Natural killer cell (primary cell): ENCODE measurements around the gene TCF7L2. TPM values are rescaled to one million over a fixed set of nuclear protein-coding genes. Genes with fewer than 3 reads are reported as not detected.

Experiments
- ATAC-seq, 3 donors: fragments of 150-1000 bp in 2 of 3; fragments of 200-7000 bp in 1 of 3; cut with Tn5 transposase; 1 replicate in 1 of 3; 2 replicates in 2 of 3; pipeline ENCODE4 v1.10.0; 2021; ENCODE audit warnings: mild to moderate bottlenecking in 2 of 3, moderate library complexity in 2 of 3
- DNase-seq, 2 donors: peaks; one replicate each; pipeline versions ENCODE4 v3.0.0 to v3.0.0-alpha.2; 2013 to 2021; ENCODE audit warnings: mixed read lengths in 1 of 2
- H3K27ac ChIP-seq: one replicate; pipeline ENCODE4 v1.5.1; 2013; ENCODE audit warnings: mild to moderate bottlenecking, low read length
- H3K27me3 ChIP-seq: one replicate; pipeline ENCODE4 v1.6.1; 2013; ENCODE audit warnings: low read length; ENCODE audit not compliant: control insufficient read depth, insufficient read depth
- H3K36me3 ChIP-seq: one replicate; pipeline ENCODE4 v1.6.1; 2013; ENCODE audit warnings: low read length; ENCODE audit not compliant: control insufficient read depth, insufficient read depth
- H3K4me1 ChIP-seq: one replicate; pipeline ENCODE4 v1.6.1; 2013; ENCODE audit warnings: low read length; ENCODE audit not compliant: control insufficient read depth, insufficient read depth
- H3K4me3 ChIP-seq: one replicate; pipeline ENCODE4 v1.5.1; 2013; ENCODE audit warnings: low read length
- H3K9me3 ChIP-seq: one replicate; pipeline ENCODE4 v1.6.1; 2013; ENCODE audit warnings: low read length; ENCODE audit not compliant: control insufficient read depth, insufficient read depth
- H3K27ac Mint-ChIP-seq, 2 donors: one replicate each; pipeline ENCODE4 v1.8.0; 2022; ENCODE audit warnings: mild to moderate bottlenecking in 2 of 2, mixed read lengths in 2 of 2, moderate library complexity in 1 of 2
- H3K27me3 Mint-ChIP-seq, 2 donors: one replicate each; pipeline ENCODE4 v1.8.0; 2022; ENCODE audit warnings: low read depth in 2 of 2, mixed read lengths in 2 of 2
- H3K36me3 Mint-ChIP-seq: one replicate; pipeline ENCODE4 v1.8.0; 2022; ENCODE audit warnings: mixed read lengths
- H3K4me1 Mint-ChIP-seq, 2 donors: one replicate each; pipeline ENCODE4 v1.8.0; 2022; ENCODE audit warnings: mixed read lengths in 2 of 2
- H3K4me3 Mint-ChIP-seq: one replicate; pipeline ENCODE4 v1.8.0; 2022; ENCODE audit warnings: mild to moderate bottlenecking, moderate library complexity, mixed read lengths
- H3K9me3 Mint-ChIP-seq, 2 donors: one replicate each; pipeline ENCODE4 v1.8.0; 2022; ENCODE audit warnings: mixed read lengths in 2 of 2
- CTCF ChIP-seq: fragments of 200-600 bp; IDR thresholded peaks from one replicate; pipeline ENCODE4 v1.8.0; 2022; ENCODE audit warnings: antibody characterized with exemption
- WGBS: methylation state at CpG from one replicate; pipeline ENCODE4 v1.1.7; 2013; ENCODE audit warnings: missing lambda C conversion rate; ENCODE audit not compliant: insufficient coverage; 5-methylcytosine and 5-hydroxymethylcytosine counted together
- intact Hi-C: fragments of 100-400 bp; cut with micrococcal nuclease; formaldehyde crosslinking; loops from one replicate; pipeline ENCODE4 v1.14.2; 2022
- total RNA-seq, 4 donors: library from RNA; stranded (reverse); fragments of 120-200 nt in 1 of 4; gene quantifications; one replicate each; pipeline versions ENCODE4 v1.2.3 to v1.2.4, GENCODE V29; 2013 to 2022

Gene TCF7L2
- total RNA-seq, 3 donors from 2014 or later (not counting 1 experiment from before 2014, with no cell fraction given): 10.4 to 32.7 (median 15.3) TPM

DNA sequence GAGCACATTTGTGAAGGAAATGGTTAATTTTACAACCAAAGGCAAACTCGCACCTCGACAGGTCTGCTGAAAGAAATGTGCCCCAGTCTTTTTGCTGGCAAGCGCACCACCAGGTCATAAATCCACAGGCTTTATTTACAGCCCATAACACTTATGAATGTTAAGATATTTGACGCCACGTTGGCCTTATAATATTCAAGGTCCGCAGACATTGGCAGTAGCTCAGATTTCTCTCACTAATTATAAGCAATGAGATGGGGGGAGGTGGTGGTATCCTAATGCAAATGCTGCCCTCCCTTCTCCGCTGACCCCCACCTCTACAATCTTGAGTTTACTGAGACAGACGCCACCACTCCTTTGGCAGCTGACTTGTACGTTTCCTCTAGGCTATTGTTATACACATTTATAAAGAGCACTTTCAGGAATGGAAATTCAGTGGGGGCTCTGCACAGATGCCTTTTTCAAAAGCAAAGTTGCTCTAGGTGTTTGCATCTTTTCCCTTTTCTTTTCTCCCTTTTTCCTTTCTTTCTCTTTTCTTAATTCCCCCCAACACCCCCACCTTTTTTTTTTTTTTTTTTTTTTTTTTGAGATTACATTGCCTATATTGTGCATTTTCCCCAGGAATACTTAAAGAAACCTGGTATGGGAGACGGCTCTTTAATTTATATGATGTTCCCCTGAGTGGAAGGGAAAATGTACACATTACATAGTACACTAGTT lies 6.7 kb downstream of the TCF7L2 start:
- intact Hi-C loops: no loop called here
- no peaks in the 10 kb centered on the region for H3K36me3 Mint-ChIP-seq
- DNase-seq (no peak), ATAC-seq (no peak)
- no peak overlapping the region for H3K4me3 Mint-ChIP-seq
- Histone ChIP-seq H3K4me1 (peaks cover 13% of the 10 kb centered on the region), H3K27ac (no peak overlapping the region), H3K27me3 (peaks cover 14% of the 10 kb centered on the region), H3K36me3 (no peaks in the 10 kb centered on the region), H3K9me3 (no peaks in the 10 kb centered on the region), H3K4me3 (no peak overlapping the region)
- H3K9me3 Mint-ChIP-seq: no peaks in the 10 kb centered on the region
- TF ChIP-seq CTCF: no peak
- WGBS: 92% methylated on average over 6 of the region's 10 CpGs
- peaks cover 27 to 78% of the 10 kb centered on the region in 2 donors for H3K27me3 Mint-ChIP-seq
- peaks cover 10 to 30% of the 10 kb centered on the region in 2 donors for H3K4me1 Mint-ChIP-seq
- H3K27ac Mint-ChIP-seq: no peak overlapping the region

GRCh38 chr10:112957640-112958092 lies 7.6 kb downstream of the TCF7L2 start:
- intact Hi-C loops: no loop called here
- ATAC-seq (no peak), DNase-seq (no peak)
- Mint-ChIP-seq H3K4me1 (peaks cover 5 to 27% of the 10 kb centered on the region in 2 donors), H3K27ac (no peak overlapping the region), H3K4me3 (no peak overlapping the region), H3K27me3 (peaks cover 30 to 76% of the 10 kb centered on the region in 2 donors), H3K36me3 (no peaks in the 10 kb centered on the region), H3K9me3 (no peaks in the 10 kb centered on the region)
- no peak for TF ChIP-seq CTCF
- Histone ChIP-seq H3K27me3 (peaks cover 14% of the 10 kb centered on the region), H3K4me3 (no peak overlapping the region), H3K36me3 (no peaks in the 10 kb centered on the region), H3K4me1 (peaks cover 5% of the 10 kb centered on the region), H3K9me3 (no peaks in the 10 kb centered on the region), H3K27ac (no peak overlapping the region)
- WGBS: 86% methylated on average over 2 of the region's 4 CpGs

DNA sequence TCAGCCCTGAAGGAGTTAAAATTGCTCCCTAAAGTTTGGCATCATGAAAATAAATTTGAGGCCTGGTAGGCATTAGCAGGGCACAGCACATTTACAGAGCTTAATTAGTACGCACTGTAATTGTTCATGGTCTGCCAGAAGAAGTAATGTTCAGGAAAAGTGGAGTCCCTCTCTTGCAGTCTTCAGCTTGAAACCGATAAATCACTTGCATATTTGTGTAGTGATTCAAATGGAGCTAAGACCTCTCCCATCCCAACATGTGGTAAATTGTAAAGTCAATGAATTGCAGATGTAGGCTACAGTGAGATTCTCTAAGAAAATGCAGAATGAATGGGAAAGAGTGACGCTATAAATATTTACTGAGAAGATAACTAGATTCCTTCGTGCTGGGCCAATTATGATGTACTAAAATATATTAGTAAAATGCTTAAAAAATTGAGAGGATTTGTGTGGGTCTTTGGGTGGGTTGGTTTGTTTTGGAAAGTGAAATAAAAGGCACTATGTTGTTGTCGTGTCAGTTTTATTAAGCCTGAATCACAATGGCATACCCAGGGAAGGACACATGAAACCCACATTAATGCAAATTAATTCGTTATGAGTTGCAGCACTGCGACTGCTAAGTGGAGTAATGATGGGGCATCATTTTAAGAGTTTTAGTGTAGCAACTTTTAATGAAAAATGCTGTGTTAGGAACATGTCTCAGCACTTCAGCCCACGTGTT lies 8.4 kb downstream of the TCF7L2 start:
- Mint-ChIP-seq H3K4me3 (no peak overlapping the region), H3K27ac (no peak overlapping the region), H3K4me1 (peaks cover 0 to 23% of the 10 kb centered on the region in 2 donors), H3K9me3 (no peaks in the 10 kb centered on the region), H3K27me3 (peaks cover 27 to 69% of the 10 kb centered on the region in 2 donors), H3K36me3 (no peaks in the 10 kb centered on the region)
- Histone ChIP-seq H3K27me3 (peaks cover 6% of the 10 kb centered on the region), H3K27ac (no peak overlapping the region), H3K36me3 (no peaks in the 10 kb centered on the region), H3K4me3 (no peak overlapping the region), H3K4me1 (no peaks in the 10 kb centered on the region), H3K9me3 (no peaks in the 10 kb centered on the region)
- 94% methylated on average over 7 of the region's 8 CpGs for WGBS
- ATAC-seq: no peak
- TF ChIP-seq CTCF: no peak
- no peak for DNase-seq
- intact Hi-C loops: no loop called here
